Endothelial cell of umbilical vein (primary cell): ENCODE results near the gene KIF3A. TPM values are rescaled to one million over a fixed set of nuclear protein-coding genes. Genes with fewer than 3 reads are reported as not detected.

Experiments used
- BruUV-seq: library from RNA; stranded (reverse); fragments of 400-500 nt; replicated peaks from 2 replicates; lab custom pipeline; 2021; lab: Mats Ljungman, UMichigan
- CTCF ChIA-PET: fragments of 300-600, 350-600 bp; sonication (Branson Sonifier 250); formaldehyde crosslinking; loops from one replicate; lab custom pipeline; 2021; ENCODE audit warnings: antibody characterized with exemption, inconsistent platforms; lab: Charles Lee
- POLR2A ChIA-PET: fragments of 300-600, 350-600 bp; sonication (Branson Sonifier 250); formaldehyde crosslinking; loops from one replicate; lab custom pipeline; 2021; ENCODE audit warnings: antibody characterized with exemption, inconsistent platforms; lab: Charles Lee
- DNase-seq: peaks from one replicate; pipeline ENCODE4 v3.0.0-alpha.2; 2011; ENCODE audit warnings: low read depth, low spot score
- FAIRE-seq: peaks from 2 replicates; lab custom pipeline; 2011; peaks lifted over from hg19 to GRCh38; lab: Jason Lieb, UNC
- H2AFZ ChIP-seq: 2 replicates; pipeline ENCODE4 v1.6.0; 2012; ENCODE audit warnings: low read depth, low read length, control low read depth, inconsistent platforms
- H3K27ac ChIP-seq: 2 replicates; pipeline ENCODE4 v1.5.1; 2011; ENCODE audit warnings: low read depth, mild to moderate bottlenecking, control low read depth, low read length, moderate library complexity; ENCODE audit not compliant: insufficient read depth
- H3K27me3 ChIP-seq, 2 experiments: 2 replicates each; pipeline versions ENCODE4 v1.6.0 to v1.6.1; 2011; ENCODE audit warnings: low read length in 2 of 2, mixed read lengths in 1 of 2; ENCODE audit not compliant: control insufficient read depth in 2 of 2, insufficient read depth in 2 of 2
- H3K36me3 ChIP-seq, 2 experiments: 2 replicates in 1 of 2; 3 replicates in 1 of 2; pipeline ENCODE4 v1.5.1; 2011; ENCODE audit warnings: low read length in 2 of 2, mild to moderate bottlenecking in 1 of 2, moderate library complexity in 1 of 2; ENCODE audit not compliant: control insufficient read depth in 2 of 2, insufficient read depth in 2 of 2; ENCODE audit errors: extremely low read depth in 1 of 2
- H3K4me1 ChIP-seq: 3 replicates; pipeline ENCODE4 v1.5.1; 2011; ENCODE audit warnings: mild to moderate bottlenecking, low read length; ENCODE audit not compliant: control insufficient read depth, insufficient read depth; ENCODE audit errors: extremely low read depth
- H3K4me2 ChIP-seq: 2 replicates; pipeline ENCODE4 v1.6.1; 2011; ENCODE audit warnings: low read length, control low read depth, mixed read lengths; ENCODE audit not compliant: insufficient read depth
- H3K4me3 ChIP-seq, 3 experiments: fragments of 200-600 bp in 1 of 3; sonication (generic), shearing (Covaris generic) in 1 of 3; replicated peaks in 1 of 3; 2 replicates each; pipeline ENCODE4 v1.5.1; 2011 to 2016; ENCODE audit warnings: control low read depth in 3 of 3, low read length in 3 of 3, mild to moderate bottlenecking in 2 of 3, inconsistent platforms in 1 of 3, low read depth in 1 of 3, moderate library complexity in 1 of 3; ENCODE audit not compliant: insufficient read depth in 1 of 3
- H3K79me2 ChIP-seq: 2 replicates; pipeline ENCODE4 v1.6.0; 2012; ENCODE audit warnings: low read length, inconsistent platforms; ENCODE audit not compliant: control insufficient read depth, insufficient read depth
- H3K9ac ChIP-seq: replicated peaks from 2 replicates; pipeline ENCODE3; 2011; ENCODE audit warnings: low read length, control low read depth; ENCODE audit not compliant: insufficient read depth; ENCODE audit errors: extremely low read depth
- H3K9me1 ChIP-seq: replicated peaks from 3 replicates; pipeline ENCODE4 v1.6.0; 2011; ENCODE audit warnings: mild to moderate bottlenecking, low read length; ENCODE audit not compliant: control insufficient read depth, insufficient read depth; ENCODE audit errors: extremely low read depth
- H3K9me3 ChIP-seq: replicated peaks from 2 replicates; pipeline ENCODE4 v1.5.1; 2012; ENCODE audit warnings: low read length, inconsistent platforms; ENCODE audit not compliant: control insufficient read depth, insufficient read depth
- H4K20me1 ChIP-seq: replicated peaks from 2 replicates; pipeline ENCODE3; 2011; ENCODE audit warnings: mild to moderate bottlenecking, low read length; ENCODE audit not compliant: control insufficient read depth, insufficient read depth; ENCODE audit errors: extremely low read depth
- CTCF ChIP-seq, 2 donors: IDR thresholded peaks; 1 replicate in 1 of 2; 2 replicates in 1 of 2; pipeline ENCODE4 v1.5.1; 2011; ENCODE audit warnings: low read length in 2 of 2, mild to moderate bottlenecking in 2 of 2, moderate library complexity in 2 of 2, control low read depth in 1 of 2, inconsistent platforms in 1 of 2, low read depth in 1 of 2; ENCODE audit not compliant: insufficient read depth in 1 of 2; ENCODE audit errors: extremely low read depth in 1 of 2
- EZH2 ChIP-seq: IDR thresholded peaks from 2 replicates; pipeline ENCODE4 v1.6.1; 2012; ENCODE audit warnings: borderline replicate concordance, low read depth, mild to moderate bottlenecking, moderate library complexity, low read length, inconsistent platforms; ENCODE audit not compliant: severe bottlenecking
- FOS ChIP-seq: IDR thresholded peaks from 2 replicates; pipeline ENCODE4 v1.6.1; 2011; ENCODE audit warnings: mild to moderate bottlenecking, low read length, moderate library complexity, borderline replicate concordance; ENCODE audit not compliant: insufficient read depth
- GATA2 ChIP-seq: IDR thresholded peaks from 2 replicates; pipeline ENCODE4 v1.7.0; 2011; ENCODE audit warnings: low read depth, mild to moderate bottlenecking, moderate library complexity, mixed read lengths, low read length; ENCODE audit not compliant: insufficient read length, insufficient read depth
- JUN ChIP-seq: IDR thresholded peaks from 2 replicates; pipeline ENCODE4 v1.6.1; 2011; ENCODE audit warnings: borderline replicate concordance, low read depth; ENCODE audit not compliant: insufficient read length, insufficient read depth
- MAX ChIP-seq: IDR thresholded peaks from 2 replicates; pipeline ENCODE4 v1.6.1; 2011; ENCODE audit not compliant: insufficient read depth, insufficient read length
- MYC ChIP-seq: IDR thresholded peaks from one replicate; pipeline ENCODE4 v1.6.1; 2011; ENCODE audit warnings: mild to moderate bottlenecking, low read depth, low read length
- POLR2A ChIP-seq: IDR thresholded peaks from 2 replicates; pipeline ENCODE4 v1.6.1; 2012; ENCODE audit warnings: low read depth, mild to moderate bottlenecking, control low read depth, low read length
- POLR2AphosphoS5 ChIP-seq: IDR thresholded peaks from 2 replicates; pipeline ENCODE4 v1.6.1; 2012; ENCODE audit warnings: low read depth, mild to moderate bottlenecking, control low read depth, low read length, moderate library complexity; ENCODE audit not compliant: insufficient read depth
- dilution Hi-C: fragments of 300-500 bp; cut with MboI; formaldehyde crosslinking; loops from one replicate; pipeline ENCODE4 v1.15.0; 2019; ENCODE audit warnings: low sequenced_read_pairs; ENCODE audit not compliant: extremely low pct_ligation_motif_present
- intact Hi-C: fragments of 100-400 bp; cut with micrococcal nuclease; formaldehyde crosslinking; loops from one replicate; pipeline ENCODE4 v1.10.0; 2022
- polyA plus RNA-seq, 4 experiments: library from polyadenylated mRNA; depleted of rRNA in 3 of 4; stranded (reverse) in 3 of 4; unstranded in 1 of 4; fragments of >200 nt; gene quantifications; 2 replicates each; pipeline versions ENCODE4 v1.2.1 to v1.2.3, GENCODE V29; 2011 to 2012; ENCODE audit warnings: missing spikeins in 1 of 4
- total RNA-seq: library from RNA; stranded (reverse); gene quantifications from 2 replicates; pipeline ENCODE4 v1.2.3, GENCODE V29; 2021

Gene KIF3A
- total and polyA plus RNA-seq, 2 donors (not counting 3 experiments of a cell fraction or from before 2014, with no cell fraction given): 3.3 to 11.2 TPM

GRCh38 chr5:132787076-132787475 is 49.7 kb upstream of the KIF3A start:
- no peaks in the 10 kb centered on the region for H3K9me1 ChIP-seq
- no TSS peak for BruUV-seq
- FAIRE-seq: no peak
- H3K4me1 ChIP-seq: peaks cover 6% of the 10 kb centered on the region
- H3K4me2 ChIP-seq: no peak overlapping the region
- H3K9me3 ChIP-seq: no peaks in the 10 kb centered on the region
- no peak overlapping the region for H3K9ac ChIP-seq
- H3K36me3 ChIP-seq: no peaks in the 10 kb centered on the region
- no peak for DNase-seq
- TF ChIP-seq MYC: no peak
- TF ChIP-seq POLR2A: no peak
- TF ChIP-seq FOS: no peak
- TF ChIP-seq MAX: no peak
- no peak for TF ChIP-seq EZH2
- no peak for TF ChIP-seq POLR2AphosphoS5
- TF ChIP-seq GATA2: no peak
- TF ChIP-seq CTCF (IDR thresholded peaks at IDR 0.05; ENCODE audit: extremely low read depth in 1 of 2, insufficient read depth in 1 of 2, low read depth in 1 of 2, low read length in 2 of 2): no peak
- no peak for TF ChIP-seq JUN
- H3K27ac ChIP-seq: no peak overlapping the region
- no peaks in the 10 kb centered on the region for H3K27me3 ChIP-seq
- H3K79me2 ChIP-seq: no peaks in the 10 kb centered on the region
- CTCF ChIA-PET: interaction anchor here (1.0 to 1.5 kb wide), 2 partner anchors 10 to 13 kb away, joined by 4 to 5 read pairs; no protein-coding TSS in a partner anchor
- dilution Hi-C loops (no loop called here), intact Hi-C loops (no loop called here)
- H4K20me1 ChIP-seq: no peaks in the 10 kb centered on the region
- H3K4me3 ChIP-seq: no peak overlapping the region
- POLR2A ChIA-PET: no interaction called here
- H2AFZ ChIP-seq: no peak overlapping the region
